Measurements from ENCODE around the gene ZNF512. TPM values are rescaled to one million over a fixed set of nuclear protein-coding genes. Genes with fewer than 3 reads are reported as not detected.

ZNF512 gene
- polyA plus RNA-seq, 2 of the 4 experiments (the other 2 are of a cell fraction) = 25.3 to 55.4 TPM

DNA sequence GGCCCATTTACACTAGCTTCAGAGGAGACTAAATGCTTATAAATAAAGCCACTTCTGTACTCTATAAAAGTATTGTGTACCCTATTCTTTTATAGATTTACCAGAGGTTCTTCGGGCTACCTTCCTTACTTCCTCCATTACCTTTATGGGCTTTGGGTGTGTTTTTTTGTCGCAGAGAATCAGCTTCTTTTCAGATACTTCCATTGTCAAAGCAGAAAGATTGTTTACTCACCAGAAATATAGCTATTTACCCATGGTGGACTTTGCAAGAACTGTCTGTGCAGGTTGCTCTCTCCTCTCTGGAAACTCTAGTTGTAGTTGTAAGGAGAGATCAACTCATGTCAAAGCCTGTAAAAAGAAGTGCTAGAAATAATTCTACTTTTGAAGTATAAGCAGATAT lies 31.1 kb downstream of the ZNF512 start:
- DNase-seq (ENCODE audit: low read depth in 1 of 2, low spot score in 1 of 2) (no peak), FAIRE-seq (no peak), ATAC-seq (no peak)
- H3K4me1 ChIP-seq = no peaks in the 10 kb centered on the region
- ChIA-PET CTCF (interaction anchor here (0.9 to 1.0 kb wide), 2 partner anchors 70 to 334 kb away, joined by 3 read pairs; no protein-coding TSS in a partner anchor), POLR2A (interaction anchor here (0.6 kb wide), 1 partner anchor 141 kb away, joined by 3 read pairs; no protein-coding TSS in a partner anchor)
- no peak overlapping the region for H3K27ac ChIP-seq
- no peak overlapping the region for H3K4me3 ChIP-seq
- no peaks in the 10 kb centered on the region for H3K9me3 ChIP-seq
- TF ChIP-seq FOSB (CRISPR knock-in tag; IDR thresholded peaks at IDR 0.05) (no peak), RCOR1 (IDR thresholded peaks at IDR 0.05; ENCODE audit: low read depth, low read length) (no peak), EP300 (IDR thresholded peaks at IDR 0.05) (no peak), ESRRA (IDR thresholded peaks at IDR 0.05; ENCODE audit: borderline replicate concordance, low read length) (no peak), NFE2L2 (conservative IDR thresholded peaks at IDR 0.05; ENCODE audit: low read length) (no peak), CHD2 (IDR thresholded peaks at IDR 0.05; ENCODE audit: low read length, partially characterized antibody) (no peak), MAFK (IDR thresholded peaks at IDR 0.05; ENCODE audit: partially characterized antibody) (no peak), MAZ (IDR thresholded peaks at IDR 0.05; ENCODE audit: borderline replicate concordance, low read depth, low read length) (no peak)
- TF ChIP-seq, protein P1, sequence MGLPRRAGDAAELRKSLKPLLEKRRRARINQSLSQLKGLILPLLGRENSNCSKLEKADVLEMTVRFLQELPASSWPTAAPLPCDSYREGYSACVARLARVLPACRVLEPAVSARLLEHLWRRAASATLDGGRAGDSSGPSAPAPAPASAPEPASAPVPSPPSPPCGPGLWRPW (IDR thresholded peaks at IDR 0.05) = no peak
- TF ChIP-seq, protein P2, sequence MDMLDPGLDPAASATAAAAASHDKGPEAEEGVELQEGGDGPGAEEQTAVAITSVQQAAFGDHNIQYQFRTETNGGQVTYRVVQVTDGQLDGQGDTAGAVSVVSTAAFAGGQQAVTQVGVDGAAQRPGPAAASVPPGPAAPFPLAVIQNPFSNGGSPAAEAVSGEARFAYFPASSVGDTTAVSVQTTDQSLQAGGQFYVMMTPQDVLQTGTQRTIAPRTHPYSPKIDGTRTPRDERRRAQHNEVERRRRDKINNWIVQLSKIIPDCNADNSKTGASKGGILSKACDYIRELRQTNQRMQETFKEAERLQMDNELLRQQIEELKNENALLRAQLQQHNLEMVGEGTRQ (IDR thresholded peaks at IDR 0.05) = no peak
- TF ChIP-seq, protein P3, sequence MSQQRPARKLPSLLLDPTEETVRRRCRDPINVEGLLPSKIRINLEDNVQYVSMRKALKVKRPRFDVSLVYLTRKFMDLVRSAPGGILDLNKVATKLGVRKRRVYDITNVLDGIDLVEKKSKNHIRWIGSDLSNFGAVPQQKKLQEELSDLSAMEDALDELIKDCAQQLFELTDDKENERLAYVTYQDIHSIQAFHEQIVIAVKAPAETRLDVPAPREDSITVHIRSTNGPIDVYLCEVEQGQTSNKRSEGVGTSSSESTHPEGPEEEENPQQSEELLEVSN (IDR thresholded peaks at IDR 0.05; ENCODE audit: borderline replicate concordance, low read depth) = no peak
- WGBS (ENCODE audit: missing lambda C conversion rate) = 83% methylated on average over 2 of the region's 2 CpGs
- no peak overlapping the region for H3K4me2 ChIP-seq

DNA sequence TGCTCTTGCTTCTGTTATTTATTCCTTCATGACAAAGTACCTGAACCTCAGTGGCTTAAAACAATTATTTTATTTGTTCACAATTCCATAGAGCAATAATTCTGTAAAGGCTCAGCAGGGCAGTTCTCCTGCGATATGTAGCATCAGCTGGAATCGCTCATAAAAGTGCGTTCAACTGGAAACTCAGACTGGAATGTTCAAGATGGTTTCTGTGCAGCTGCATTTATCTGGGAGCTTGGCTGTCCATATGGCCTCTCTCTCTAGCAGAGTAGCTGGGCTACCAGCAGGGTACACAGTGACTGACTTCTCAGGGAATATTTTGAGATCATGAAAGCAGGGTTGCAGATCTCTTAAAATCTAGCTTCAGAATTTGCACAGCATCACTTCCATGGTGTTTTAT lies 32.5 kb downstream of the ZNF512 start:
- ATAC-seq = no peak
- Histone ChIP-seq H3K27ac (no peak overlapping the region), H3K9me3 (no peaks in the 10 kb centered on the region), H3K4me3 (no peak overlapping the region), H3K4me1 (no peaks in the 10 kb centered on the region), H3K4me2 (no peak overlapping the region)
- DNase-seq (ENCODE audit: low read depth in 1 of 2, low spot score in 1 of 2) = no peak
- no peak for FAIRE-seq
- 93% methylated on average over 3 of the region's 3 CpGs for whole genome bisulfite sequencing (ENCODE audit: missing lambda C conversion rate)
- POLR2A ChIA-PET = no interaction called here
- TF ChIP-seq PHF8 (IDR thresholded peaks at IDR 0.05; ENCODE audit: borderline replicate concordance, low read depth) (no peak), POLR2AphosphoS2 (conservative IDR thresholded peaks at IDR 0.05; ENCODE audit: low read length) (no peak)
- CTCF ChIA-PET = no interaction called here

DNA sequence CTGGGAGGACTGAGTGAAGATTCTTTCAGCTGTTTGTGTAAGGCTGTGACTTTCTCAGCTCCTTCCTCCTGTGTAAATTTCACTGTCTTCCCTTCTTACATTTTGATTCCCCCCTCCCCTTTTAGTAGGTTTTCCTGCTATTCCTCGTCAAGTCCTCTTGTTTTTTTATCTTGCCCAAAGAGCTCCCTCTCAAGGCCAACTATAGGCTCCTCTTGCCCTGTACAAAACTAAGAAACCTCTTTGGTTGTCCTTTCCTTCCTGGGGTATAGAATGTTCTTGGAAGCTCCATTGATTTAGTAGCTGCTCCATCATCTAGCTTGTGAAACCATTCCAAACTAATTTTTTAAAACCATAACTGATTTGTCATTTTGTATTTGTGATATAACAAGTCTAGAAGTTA lies 38.7 kb downstream of the ZNF512 start:
- FAIRE-seq = no peak
- ATAC-seq = peak; percentile 63 to 65; a peak in 4 of 6 replicates
- no peak overlapping the region for H3K27ac ChIP-seq
- ChIA-PET POLR2A (no interaction called here), CTCF (interaction anchor here (0.8 to 3.7 kb wide), 8 partner anchors 14 to 214 kb away, joined by 3 to 13 read pairs (median 4); a partner anchor contains a TSS)
- no peaks in the 10 kb centered on the region for H3K9me3 ChIP-seq
- WGBS (ENCODE audit: missing lambda C conversion rate) = 80% methylated on average over 1 of the region's 1 CpG
- no peaks in the 10 kb centered on the region for H3K4me1 ChIP-seq
- H3K4me3 ChIP-seq = no peak overlapping the region
- DNase-seq (ENCODE audit: low read depth in 1 of 2, low spot score in 1 of 2) = peak in 1 of 2 experiments; percentile 19
- H3K4me2 ChIP-seq = no peak overlapping the region
- TF ChIP-seq SREBF2 (IDR thresholded peaks at IDR 0.05) = no peak
- 0 out of 5 replicates have a peak, but pooled peaks of 1 of the 2 experiments have one; percentile 9 for TF ChIP-seq RAD21 (conservative IDR thresholded peaks at IDR 0.05 in 1 of 2, IDR thresholded peaks at IDR 0.05 in 1 of 2)

DNA sequence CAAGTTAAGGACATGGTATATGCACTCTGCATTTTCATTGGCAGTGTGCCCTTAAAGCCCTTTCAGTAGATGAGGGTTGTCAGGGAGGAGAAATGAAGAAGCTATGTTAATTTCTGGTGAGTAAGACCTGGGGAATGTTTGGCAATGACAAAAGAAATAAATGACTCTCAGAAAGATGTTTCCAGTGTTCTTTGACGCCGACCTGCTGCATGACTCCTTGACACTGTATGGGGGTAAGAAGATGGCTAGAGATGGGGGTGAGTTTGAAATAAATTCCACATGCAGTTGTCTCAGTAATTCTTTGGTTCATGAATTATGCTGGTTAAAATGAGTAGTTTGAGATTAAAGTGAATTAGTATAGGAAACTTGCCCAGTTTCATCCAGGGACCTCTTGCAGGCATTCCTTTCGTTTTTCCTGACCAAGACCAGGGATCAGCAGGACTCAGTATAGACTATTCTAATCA lies 40.1 kb downstream of the ZNF512 start:
- no peak overlapping the region for H3K27ac ChIP-seq
- H3K9me3 ChIP-seq = no peaks in the 10 kb centered on the region
- DNase-seq (ENCODE audit: low read depth in 1 of 2, low spot score in 1 of 2) (no peak), ATAC-seq (no peak), FAIRE-seq (no peak)
- H3K4me3 ChIP-seq = no peak overlapping the region
- WGBS (ENCODE audit: missing lambda C conversion rate) = 65% methylated on average over 3 of the region's 3 CpGs
- no peak overlapping the region for H3K4me2 ChIP-seq
- POLR2A ChIA-PET = interaction anchor here (0.6 kb wide), 1 partner anchor 18 kb away, joined by 5 read pairs; no protein-coding TSS in a partner anchor
- TF ChIP-seq CHD4 (IDR thresholded peaks at IDR 0.05; ENCODE audit: borderline replicate concordance) (no peak), HDAC2 (IDR thresholded peaks at IDR 0.05) (no peak), FOSB (CRISPR knock-in tag; IDR thresholded peaks at IDR 0.05) (no peak), CEBPB (IDR thresholded peaks at IDR 0.05) (no peak), HOXB13 (CRISPR knock-in tag; IDR thresholded peaks at IDR 0.05; ENCODE audit: low read depth) (no peak), JUNB (IDR thresholded peaks at IDR 0.05) (no peak), MYC (IDR thresholded peaks at IDR 0.05; ENCODE audit: borderline replicate concordance, low read length) (no peak), RNF2 (IDR thresholded peaks at IDR 0.05; ENCODE audit: borderline replicate concordance, low read depth) (no peak), POLR2A (IDR thresholded peaks at IDR 0.05; ENCODE audit: low read length) (no peak), NPAS2 (CRISPR knock-in tag; IDR thresholded peaks at IDR 0.05; ENCODE audit: borderline replicate concordance) (no peak), HEYL (CRISPR knock-in tag; IDR thresholded peaks at IDR 0.05) (no peak), NFE2L2 (conservative IDR thresholded peaks at IDR 0.05; ENCODE audit: low read length) (no peak), RCOR1 (IDR thresholded peaks at IDR 0.05; ENCODE audit: low read depth, low read length) (no peak)
- TF ChIP-seq, protein P4, sequence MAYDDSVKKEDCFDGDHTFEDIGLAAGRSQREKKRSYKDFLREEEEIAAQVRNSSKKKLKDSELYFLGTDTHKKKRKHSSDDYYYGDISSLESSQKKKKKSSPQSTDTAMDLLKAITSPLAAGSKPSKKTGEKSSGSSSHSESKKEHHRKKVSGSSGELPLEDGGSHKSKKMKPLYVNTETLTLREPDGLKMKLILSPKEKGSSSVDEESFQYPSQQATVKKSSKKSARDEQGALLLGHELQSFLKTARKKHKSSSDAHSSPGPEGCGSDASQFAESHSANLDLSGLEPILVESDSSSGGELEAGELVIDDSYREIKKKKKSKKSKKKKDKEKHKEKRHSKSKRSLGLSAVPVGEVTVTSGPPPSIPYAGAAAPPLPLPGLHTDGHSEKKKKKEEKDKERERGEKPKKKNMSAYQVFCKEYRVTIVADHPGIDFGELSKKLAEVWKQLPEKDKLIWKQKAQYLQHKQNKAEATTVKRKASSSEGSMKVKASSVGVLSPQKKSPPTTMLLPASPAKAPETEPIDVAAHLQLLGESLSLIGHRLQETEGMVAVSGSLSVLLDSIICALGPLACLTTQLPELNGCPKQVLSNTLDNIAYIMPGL (CRISPR knock-in tag; IDR thresholded peaks at IDR 0.05; ENCODE audit: borderline replicate concordance) = no peak
- TF ChIP-seq, protein P1 (IDR thresholded peaks at IDR 0.05) = no peak
- H3K4me1 ChIP-seq = peaks cover 6% of the 10 kb centered on the region
- CTCF ChIA-PET = interaction anchor here (3.7 kb wide), 1 partner anchor 60 kb away, joined by 13 read pairs; no protein-coding TSS in a partner anchor
